H1 (cell line): ENCODE data around the gene PTX4. TPM values are rescaled to one million over a fixed set of nuclear protein-coding genes. Genes with fewer than 3 reads are reported as not detected.
"Not testable (repeated sequence)": the region's sequence is repeated elsewhere in the genome, so short reads cannot be mapped to it uniquely, and the experiment has no call there.

Experiments
- CTCF ChIA-PET: fragments of 300-600 bp; sonication (Branson Sonifier 250); formaldehyde crosslinking; loops from one replicate; lab custom pipeline; 2021; ENCODE audit not compliant: partially characterized antibody; lab: Charles Lee
- POLR2A ChIA-PET: fragments of 300-600 bp; sonication (Branson Sonifier 250); formaldehyde crosslinking; loops from one replicate; lab custom pipeline; 2021; ENCODE audit warnings: inconsistent platforms; ENCODE audit not compliant: partially characterized antibody; lab: Charles Lee
- DNase-seq, 2 experiments: peaks; one replicate each; pipeline versions ENCODE4 v3.0.0 to v3.0.0-alpha.2; 2010 to 2022; ENCODE audit warnings: low spot score in 2 of 2, low read depth in 1 of 2, mixed read lengths in 1 of 2
- FAIRE-seq: peaks from 2 replicates; lab custom pipeline; 2011; peaks lifted over from hg19 to GRCh38; lab: Jason Lieb, UNC
- H2AFZ ChIP-seq: 2 replicates; pipeline ENCODE4 v1.8.1; 2012; ENCODE audit warnings: low read length, inconsistent platforms
- H2AK5ac ChIP-seq: 2 replicates; pipeline ENCODE4 v1.6.1; 2013; ENCODE audit warnings: low read depth, low read length
- H2BK120ac ChIP-seq: replicated peaks from 2 replicates; pipeline ENCODE3; 2013; ENCODE audit warnings: low read depth, low read length, inconsistent platforms
- H2BK12ac ChIP-seq: 2 replicates; pipeline ENCODE4 v1.6.1; 2013; ENCODE audit warnings: low read depth, low read length
- H2BK15ac ChIP-seq: 2 replicates; pipeline ENCODE4 v1.6.1; 2013; ENCODE audit warnings: low read length
- H2BK20ac ChIP-seq: 2 replicates; pipeline ENCODE4 v1.6.1; 2013; ENCODE audit warnings: low read length
- H2BK5ac ChIP-seq: 2 replicates; pipeline ENCODE4 v1.6.1; 2013; ENCODE audit warnings: low read depth, low read length
- H3K14ac ChIP-seq: 2 replicates; pipeline ENCODE4 v1.6.1; 2013; ENCODE audit warnings: inconsistent platforms; ENCODE audit not compliant: insufficient read length
- H3K18ac ChIP-seq: 2 replicates; pipeline ENCODE4 v1.6.1; 2013; ENCODE audit warnings: low read length; ENCODE audit errors: extremely low read depth
- H3K23ac ChIP-seq: 2 replicates; pipeline ENCODE4 v1.6.1; 2013; ENCODE audit warnings: inconsistent platforms; ENCODE audit not compliant: insufficient read length
- H3K23me2 ChIP-seq: 2 replicates; pipeline ENCODE4 v1.6.1; 2013; ENCODE audit warnings: low read depth, low read length
- H3K27ac ChIP-seq: 2 replicates; pipeline ENCODE4 v1.6.1; 2011; ENCODE audit warnings: low read depth, low read length, inconsistent platforms
- H3K27me3 ChIP-seq, 4 experiments: replicated peaks in 1 of 4; 1 replicate in 1 of 4; 2 replicates in 3 of 4; pipeline versions ENCODE4 v1.6.1 to v1.8.1; 2011 to 2013; ENCODE audit warnings: low read length in 3 of 4, mild to moderate bottlenecking in 3 of 4, inconsistent platforms in 2 of 4, mixed read lengths in 2 of 4, moderate library complexity in 1 of 4; ENCODE audit not compliant: control insufficient read depth in 3 of 4, insufficient read depth in 3 of 4; ENCODE audit errors: extremely low read depth in 1 of 4
- H3K36me3 ChIP-seq, 4 experiments: 2 replicates each; pipeline versions ENCODE4 v1.6.1 to v1.8.1; 2011 to 2013; ENCODE audit warnings: mild to moderate bottlenecking in 4 of 4, low read length in 3 of 4, moderate library complexity in 2 of 4, control low read depth in 1 of 4, inconsistent platforms in 1 of 4; ENCODE audit not compliant: insufficient read depth in 4 of 4, control insufficient read depth in 2 of 4
- H3K4ac ChIP-seq: replicated peaks from 2 replicates; pipeline ENCODE3; 2013; ENCODE audit warnings: low read length, low read depth, mixed read lengths, inconsistent platforms; ENCODE audit not compliant: insufficient read length
- H3K4me1 ChIP-seq, 4 experiments: replicated peaks in 1 of 4; 1 replicate in 1 of 4; 2 replicates in 3 of 4; pipeline versions ENCODE4 v1.6.1 to v1.8.1; 2011 to 2013; ENCODE audit warnings: low read length in 3 of 4, inconsistent platforms in 2 of 4, mixed read lengths in 1 of 4; ENCODE audit not compliant: insufficient read depth in 4 of 4, control insufficient read depth in 3 of 4
- H3K4me2 ChIP-seq, 2 experiments: 2 replicates each; pipeline versions ENCODE4 v1.6.1 to v1.8.1; 2011 to 2013; ENCODE audit warnings: low read depth in 2 of 2, low read length in 2 of 2, control low read depth in 1 of 2, inconsistent platforms in 1 of 2, mild to moderate bottlenecking in 1 of 2; ENCODE audit not compliant: insufficient read depth in 1 of 2
- H3K4me3 ChIP-seq, 4 experiments: fragments of 200-600, 300-600 bp in 1 of 4; sonication (generic), shearing (Covaris generic), sonication (Bioruptor Twin) in 1 of 4; 2 replicates each; pipeline versions ENCODE4 v1.5.1 to v1.8.1; 2011 to 2016; ENCODE audit warnings: low read length in 4 of 4, low read depth in 3 of 4, control low read depth in 2 of 4, inconsistent platforms in 2 of 4, mild to moderate bottlenecking in 2 of 4, mixed read lengths in 1 of 4, moderate library complexity in 1 of 4; ENCODE audit not compliant: insufficient read depth in 2 of 4; ENCODE audit errors: extremely low read depth in 1 of 4
- H3K56ac ChIP-seq: replicated peaks from 2 replicates; pipeline ENCODE3; 2013; ENCODE audit warnings: low read depth, mild to moderate bottlenecking, mixed read lengths, low read length, inconsistent platforms; ENCODE audit not compliant: insufficient read length
- H3K79me1 ChIP-seq: 2 replicates; pipeline ENCODE4 v1.6.1; 2013; ENCODE audit warnings: low read depth, low read length, control low read depth
- H3K79me2 ChIP-seq, 2 experiments: 2 replicates each; pipeline versions ENCODE4 v1.6.1 to v1.8.1; 2012 to 2013; ENCODE audit warnings: low read length in 2 of 2, mild to moderate bottlenecking in 2 of 2, inconsistent platforms in 1 of 2; ENCODE audit not compliant: insufficient read depth in 2 of 2, control insufficient read depth in 1 of 2
- H3K9ac ChIP-seq, 4 experiments: replicated peaks in 1 of 4; 1 replicate in 1 of 4; 2 replicates in 3 of 4; pipeline versions ENCODE4 v1.6.1 to v1.8.1; 2011 to 2013; ENCODE audit warnings: low read depth in 3 of 4, low read length in 3 of 4, control low read depth in 2 of 4, mild to moderate bottlenecking in 2 of 4, moderate library complexity in 2 of 4, inconsistent platforms in 1 of 4; ENCODE audit errors: extremely low read depth in 1 of 4
- H3K9me3 ChIP-seq, 2 experiments: 2 replicates each; pipeline versions ENCODE4 v1.6.1 to v1.8.1; 2012 to 2013; ENCODE audit warnings: mild to moderate bottlenecking in 2 of 2, moderate library complexity in 2 of 2, control low read depth in 1 of 2, inconsistent platforms in 1 of 2, low read depth in 1 of 2, low read length in 1 of 2, mixed read lengths in 1 of 2; ENCODE audit not compliant: insufficient read depth in 2 of 2
- H4K20me1 ChIP-seq, 2 experiments: replicated peaks in 1 of 2; 2 replicates each; pipeline versions ENCODE3 to v1.8.1; 2011 to 2013; ENCODE audit warnings: inconsistent platforms in 2 of 2, low read length in 2 of 2, mild to moderate bottlenecking in 1 of 2; ENCODE audit not compliant: insufficient read depth in 2 of 2, control insufficient read depth in 1 of 2
- H4K5ac ChIP-seq: 2 replicates; pipeline ENCODE4 v1.6.1; 2013; ENCODE audit warnings: low read length, low read depth, mixed read lengths, inconsistent platforms; ENCODE audit not compliant: insufficient read length
- H4K8ac ChIP-seq: 2 replicates; pipeline ENCODE4 v1.8.0; 2013; ENCODE audit warnings: mild to moderate bottlenecking, moderate library complexity, low read length, inconsistent platforms; ENCODE audit not compliant: insufficient read depth; ENCODE audit errors: extremely low read depth
- H4K91ac ChIP-seq: replicated peaks from 2 replicates; pipeline ENCODE3; 2013; ENCODE audit warnings: low read length, mixed read lengths, inconsistent platforms; ENCODE audit not compliant: insufficient read length
- WGBS, 2 experiments: shearing (Covaris generic) in 1 of 2; methylation state at CpG; one replicate each; pipeline versions ENCODE4 v1.1.6 to v1.1.7; 2013 to 2015; ENCODE audit warnings: low lambda C conversion rate in 2 of 2, mixed read lengths in 2 of 2, inconsistent platforms in 1 of 2, low coverage in 1 of 2, missing lambda C conversion rate in 1 of 2; ENCODE audit not compliant: insufficient replicate concordance in 2 of 2, insufficient coverage in 1 of 2, insufficient read length in 1 of 2; ENCODE audit errors: extremely low coverage in 1 of 2, missing lambda C conversion rate in 1 of 2; 5-methylcytosine and 5-hydroxymethylcytosine counted together
- polyA plus RNA-seq, 7 experiments: library from polyadenylated mRNA; depleted of rRNA in 3 of 7; stranded (reverse) in 5 of 7; unstranded in 2 of 7; fragments of >200 nt in 5 of 7; fragments of 200-250 nt in 2 of 7; gene quantifications; 1 replicate in 5 of 7; 2 replicates in 1 of 7; 4 replicates in 1 of 7; pipeline versions ENCODE4 v1.2.1 to v1.2.3, GENCODE V29; 2011 to 2013; ENCODE audit warnings: missing spikeins in 2 of 7, mixed read lengths in 2 of 7
- total RNA-seq: library from RNA; stranded (reverse); fragmentation: NEBNext Ultra II Directional; extraction: Animal tissue kit (Norgen Biotek cat#: 25700); gene quantifications from 2 replicates; pipeline ENCODE4 v1.2.1, GENCODE V29; 2021

PTX4 gene
- total and polyA plus RNA-seq, 2 of the 8 experiments (the other 6 are each of a cell fraction or from before 2014, with no cell fraction given) = not detected

DNA sequence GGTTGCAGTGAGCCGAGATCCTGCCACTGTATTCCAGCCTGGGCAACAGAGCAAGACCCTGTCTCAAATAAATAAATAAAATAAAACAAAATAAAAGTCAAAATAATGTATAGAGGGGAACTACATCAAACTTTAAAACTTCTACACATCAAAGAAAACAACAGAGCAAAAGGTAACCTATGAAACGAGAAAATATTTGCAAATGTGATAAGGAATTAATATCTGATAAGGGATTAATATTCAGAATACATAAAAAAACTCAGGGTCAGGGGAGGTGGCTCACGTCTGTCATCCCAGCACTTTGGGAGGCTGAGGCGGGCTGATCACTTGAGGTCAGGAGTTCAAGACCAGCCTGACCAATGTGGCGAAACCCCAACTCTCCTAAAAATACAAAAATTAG lies 19.6 kb downstream of the PTX4 start:
- H3K36me3 ChIP-seq, H3K27ac ChIP-seq, H4K91ac ChIP-seq, H2BK5ac ChIP-seq, H3K9ac ChIP-seq, H2BK120ac ChIP-seq, H3K4ac ChIP-seq, H3K56ac ChIP-seq, H2BK12ac ChIP-seq, H3K4me1 ChIP-seq, DNase-seq, H3K14ac ChIP-seq, H3K18ac ChIP-seq, H3K27me3 ChIP-seq, H2AFZ ChIP-seq, H2BK15ac ChIP-seq, H3K23me2 ChIP-seq, H3K4me2 ChIP-seq, H3K23ac ChIP-seq, H2BK20ac ChIP-seq, FAIRE-seq, H4K5ac ChIP-seq, H2AK5ac ChIP-seq, H3K4me3 ChIP-seq, H3K9me3 ChIP-seq, H4K8ac ChIP-seq: not testable (repeated sequence)
- peaks cover 3 to 76% of the 10 kb centered on the region in 2 experiments for H3K79me2 ChIP-seq
- ChIA-PET CTCF (interaction anchor here (0.6 kb wide), 1 partner anchor 150 kb away, joined by 3 read pairs; no protein-coding TSS in a partner anchor), POLR2A (interaction anchor here (0.7 to 1.6 kb wide), 2 partner anchors 9 to 45 kb away, joined by 3 to 6 read pairs; no protein-coding TSS in a partner anchor)
- WGBS, 2 experiments = 83% methylated on average over 5 of the region's 5 CpGs; no CpG with 5 or more reads in 1 of the 2 experiments
- peaks cover 10 to 14% of the 10 kb centered on the region in 2 experiments for H4K20me1 ChIP-seq
- H3K79me1 ChIP-seq = peaks cover 35% of the 10 kb centered on the region
